Calu3 (cell line): ENCODE measurements around the gene NRL. TPM values are rescaled to one million over a fixed set of nuclear protein-coding genes. Genes with fewer than 3 reads are reported as not detected.
"Not testable (repeated sequence)": the region's sequence is repeated elsewhere in the genome, so short reads cannot be mapped to it uniquely, and the experiment has no call there.

Experiments used
- BruUV-seq: library from RNA; stranded (reverse); fragments of 400-500 nt; replicated peaks from 2 replicates; lab custom pipeline; 2021; lab: Mats Ljungman, UMichigan
- CTCF ChIA-PET: fragments of 300-600 bp; sonication (Branson Sonifier 250); formaldehyde crosslinking; loops from one replicate; lab custom pipeline; 2022; ENCODE audit warnings: antibody characterized with exemption; lab: Charles Lee
- DNase-seq: peaks from one replicate; pipeline ENCODE4 v3.0.0; 2022
- H3K27ac Mint-ChIP-seq: one replicate; pipeline ENCODE4 v1.8.0; 2022; ENCODE audit warnings: mixed read lengths; ENCODE audit not compliant: unreplicated experiment
- H3K27me3 Mint-ChIP-seq: one replicate; pipeline ENCODE4 v1.8.0; 2022; ENCODE audit warnings: mixed read lengths; ENCODE audit not compliant: unreplicated experiment
- H3K36me3 Mint-ChIP-seq: one replicate; pipeline ENCODE4 v1.8.0; 2022; ENCODE audit warnings: mild to moderate bottlenecking, moderate library complexity, mixed read lengths; ENCODE audit not compliant: insufficient read depth, unreplicated experiment
- H3K4me1 Mint-ChIP-seq: one replicate; pipeline ENCODE4 v1.8.0; 2022; ENCODE audit warnings: mild to moderate bottlenecking, low read depth, mixed read lengths; ENCODE audit not compliant: unreplicated experiment
- H3K4me3 Mint-ChIP-seq: one replicate; pipeline ENCODE4 v1.8.0; 2022; ENCODE audit warnings: mild to moderate bottlenecking, low read depth, moderate library complexity, mixed read lengths; ENCODE audit not compliant: unreplicated experiment
- H3K9me3 Mint-ChIP-seq: one replicate; pipeline ENCODE4 v1.8.0; 2022; ENCODE audit warnings: low read depth, mixed read lengths; ENCODE audit not compliant: unreplicated experiment
- CTCF ChIP-seq: fragments of 200-600 bp; IDR thresholded peaks from one replicate; pipeline ENCODE4 v1.8.0; 2022; ENCODE audit warnings: antibody characterized with exemption; ENCODE audit not compliant: unreplicated experiment
- intact Hi-C: fragments of 100-400 bp; cut with micrococcal nuclease; formaldehyde crosslinking; loops from one replicate; pipeline ENCODE4 v1.10.0; 2022; ENCODE audit not compliant: unreplicated experiment
- total RNA-seq: library from RNA; stranded (reverse); gene quantifications from 2 replicates; pipeline ENCODE4 v1.2.3, GENCODE V29; 2022

NRL gene
- total RNA-seq, 1 experiment from 2014 or later = 2.3 TPM

DNA sequence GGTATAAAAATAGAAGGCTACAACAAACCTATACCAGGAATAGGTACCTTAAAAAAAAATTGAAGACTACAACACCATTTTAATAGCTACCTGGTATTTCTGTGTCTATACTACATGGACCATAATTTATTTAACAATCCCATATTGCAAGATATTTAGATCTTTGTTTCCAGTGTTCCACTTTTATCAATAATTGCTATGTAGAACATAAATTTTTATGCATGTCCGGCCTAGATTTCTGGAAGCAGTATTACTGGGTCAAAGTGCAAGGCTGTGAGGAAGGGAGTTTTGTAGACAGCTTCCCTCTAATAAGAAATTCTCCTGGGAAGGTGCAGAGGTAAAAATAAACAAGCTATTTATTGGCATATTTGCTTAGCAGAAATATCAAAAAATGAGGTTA is 4.2 kb downstream of the NRL start:
- CTCF ChIA-PET = interaction anchor here (1.1 to 3.6 kb wide), 5 partner anchors 17 to 53 kb away, joined by 3 to 64 read pairs (median 6); partner anchors contain the start of genes EMC9, IRF9, PCK2 and PSME1
- H3K4me1 Mint-ChIP-seq = peaks cover 9% of the 10 kb centered on the region
- intact Hi-C loops = no loop called here
- H3K27me3 Mint-ChIP-seq = no peaks in the 10 kb centered on the region
- no peak for DNase-seq
- H3K27ac Mint-ChIP-seq = no peak overlapping the region
- BruUV-seq = no TSS peak
- peaks cover 22% of the 10 kb centered on the region for H3K36me3 Mint-ChIP-seq
- no peaks in the 10 kb centered on the region for H3K9me3 Mint-ChIP-seq
- no peak for TF ChIP-seq CTCF
- no peak overlapping the region for H3K4me3 Mint-ChIP-seq

DNA sequence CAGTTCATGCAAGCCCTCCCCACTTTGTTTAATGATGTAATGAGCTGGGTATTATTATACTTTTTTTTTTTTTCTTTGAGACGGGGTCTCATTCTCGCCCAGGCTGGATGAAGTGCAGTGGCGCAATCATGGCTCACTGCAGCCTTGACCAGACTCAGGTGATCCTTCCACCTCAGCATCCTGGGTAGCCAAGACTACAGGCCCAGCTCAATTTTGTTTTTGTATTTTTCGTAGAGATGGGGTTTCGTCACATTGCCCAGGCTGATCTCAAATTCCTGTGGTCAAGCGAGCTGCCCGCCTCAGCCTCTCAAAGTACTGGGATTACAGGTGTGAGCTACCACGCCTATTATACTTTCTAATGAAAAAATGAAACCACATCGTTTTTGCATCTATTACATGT is 4.7 kb downstream of the NRL start:
- Mint-ChIP-seq H3K9me3 (no peaks in the 10 kb centered on the region), H3K36me3 (peaks cover 17% of the 10 kb centered on the region), H3K4me1 (peaks cover 5% of the 10 kb centered on the region), H3K27me3 (no peaks in the 10 kb centered on the region), H3K27ac (no peak overlapping the region), H3K4me3 (no peak overlapping the region)
- TF ChIP-seq CTCF = no peak
- peak; percentile 48 for DNase-seq
- no TSS peak for BruUV-seq
- intact Hi-C loops = no loop called here
- CTCF ChIA-PET = interaction anchor here (1.1 to 3.6 kb wide), 5 partner anchors 16 to 53 kb away, joined by 3 to 64 read pairs (median 6); partner anchors contain the start of genes EMC9, IRF9, PCK2 and PSME1

GRCh38 chr14:24108336-24108874 is 6.3 kb downstream of the NRL start:
- BruUV-seq = no TSS peak
- intact Hi-C loops = loop anchor here (1.0 kb wide), 1 partner anchor 50 kb away; no protein-coding TSS in a partner anchor
- no peaks in the 10 kb centered on the region for H3K9me3 Mint-ChIP-seq
- no peak overlapping the region for H3K27ac Mint-ChIP-seq
- H3K36me3 Mint-ChIP-seq = peaks cover 16% of the 10 kb centered on the region
- no peak overlapping the region for H3K4me3 Mint-ChIP-seq
- CTCF ChIA-PET = interaction anchor here (0.6 to 3.6 kb wide), 13 partner anchors 11 to 134 kb away, joined by 3 to 64 read pairs (median 5); partner anchors contain the start of genes EMC9, IRF9, MDP1 and PCK2
- peaks cover 5% of the 10 kb centered on the region for H3K4me1 Mint-ChIP-seq
- no peaks in the 10 kb centered on the region for H3K27me3 Mint-ChIP-seq
- no peak for TF ChIP-seq CTCF
- DNase-seq = no peak

DNA sequence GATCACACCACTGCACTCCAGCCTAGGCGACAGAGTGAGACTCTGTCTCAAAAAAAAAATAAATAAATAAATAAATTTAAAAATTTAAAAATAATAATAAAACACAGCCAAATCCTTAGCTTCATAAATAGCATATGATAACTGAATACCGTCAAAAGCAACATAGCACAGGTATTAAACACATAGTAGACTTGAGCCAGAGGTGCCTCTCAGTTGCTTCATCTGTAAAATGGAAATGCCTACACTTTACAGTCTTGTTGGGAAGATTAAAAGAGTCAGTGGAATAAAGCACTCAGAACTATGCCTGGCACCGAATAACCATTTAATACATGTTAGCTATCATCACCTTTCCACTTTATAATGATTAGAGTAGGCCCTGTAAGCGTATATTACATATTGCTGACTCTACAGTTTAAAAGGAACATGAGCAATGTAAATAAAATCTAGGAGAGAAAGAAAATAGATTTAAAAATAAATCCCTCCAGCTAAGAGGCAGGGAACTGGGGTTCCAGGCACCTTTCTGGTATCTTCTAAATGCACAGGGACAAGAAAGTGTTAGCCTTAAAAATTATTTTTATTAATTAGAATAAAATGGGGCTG is 8.0 kb downstream of the NRL start:
- intact Hi-C loops = no loop called here
- CTCF ChIA-PET = interaction anchor here (3.6 kb wide), 1 partner anchor 13 kb away, joined by 45 read pairs; the partner anchor contains the start of gene PCK2
- H3K27ac Mint-ChIP-seq = no peak overlapping the region

DNA sequence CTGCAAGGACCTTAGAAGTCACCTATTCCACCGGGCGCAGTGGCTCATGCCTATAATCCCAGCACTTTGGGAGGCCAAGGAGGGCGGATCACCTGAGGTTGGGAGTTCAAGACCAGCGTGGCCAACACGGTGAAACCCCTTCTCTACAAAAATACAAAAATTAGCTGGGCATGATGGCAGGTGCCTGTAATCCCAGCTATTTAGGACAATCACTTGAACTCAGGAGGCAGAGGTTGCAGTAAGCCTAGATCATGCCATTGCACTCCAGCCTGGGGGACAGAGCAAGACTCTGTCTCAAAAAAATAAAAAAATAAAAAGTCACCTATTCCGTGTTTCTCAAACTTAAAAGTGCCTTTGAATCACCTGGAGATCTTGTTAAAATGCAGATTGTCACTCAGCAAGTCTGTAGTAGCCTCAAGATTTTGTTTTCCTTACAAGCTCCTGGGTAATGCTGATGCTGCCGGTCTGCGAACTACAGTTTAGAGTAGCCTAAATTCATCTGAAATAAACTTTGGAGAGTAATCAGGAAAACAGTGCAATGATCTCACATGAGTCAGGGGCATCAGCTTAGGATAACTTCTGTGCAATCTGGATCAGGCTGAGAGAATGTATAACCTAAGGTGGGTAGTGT is 9.0 kb downstream of the NRL start:
- H3K4me3 Mint-ChIP-seq, H3K27me3 Mint-ChIP-seq, CTCF ChIA-PET, intact Hi-C loops, H3K27ac Mint-ChIP-seq, BruUV-seq, H3K9me3 Mint-ChIP-seq, DNase-seq, H3K4me1 Mint-ChIP-seq: not testable (repeated sequence)
- H3K36me3 Mint-ChIP-seq = peaks cover 33% of the 10 kb centered on the region

More for the DNA sequence above, 8.0 kb downstream of the NRL start:
- no peak for TF ChIP-seq CTCF
- Mint-ChIP-seq H3K36me3 (peaks cover 26% of the 10 kb centered on the region), H3K4me3 (no peak overlapping the region), H3K9me3 (no peaks in the 10 kb centered on the region), H3K4me1 (peaks cover 5% of the 10 kb centered on the region), H3K27me3 (no peaks in the 10 kb centered on the region)
- BruUV-seq = no TSS peak
- no peak for DNase-seq
